K562 (cell line): ENCODE results near the gene DLK1. TPM values are rescaled to one million over a fixed set of nuclear protein-coding genes. Genes with fewer than 3 reads are reported as not detected.
A peak's percentile ranks its signal among the peaks of the same experiment; 100 is the strongest.

Experiments used
- ARID1B ChIP-seq: fragments of 450-650 bp; IDR thresholded peaks from 2 replicates; pipeline ENCODE4 v1.6.1; 2016; ENCODE audit warnings: antibody characterized with exemption, mild to moderate bottlenecking, inconsistent platforms
- BRCA1 ChIP-seq, 2 experiments: fragments of 450-650 bp in 1 of 2; sonication (generic) in 1 of 2; formaldehyde crosslinking in 1 of 2; IDR thresholded peaks; 2 replicates each; pipeline versions ENCODE4 v1.5.0 to v1.6.1; 2017 to 2020; ENCODE audit warnings: mild to moderate bottlenecking in 1 of 2, missing genetic modification reagents in 1 of 2
- ELF2 ChIP-seq: fragments of 250-450 bp; sonication (Bioruptor Pico); IDR thresholded peaks from 2 replicates; pipeline ENCODE4 v1.5.0; 2021; ENCODE audit warnings: mild to moderate bottlenecking
- MAFG ChIP-seq: fragments of 450-650 bp; conservative IDR thresholded peaks from 2 replicates; pipeline ENCODE4 v1.6.1; 2016; ENCODE audit warnings: missing genetic modification characterization, missing compliant biosample characterization
- NBN ChIP-seq: fragments of 450-650 bp; IDR thresholded peaks from 2 replicates; pipeline ENCODE4 v1.6.1; 2016; ENCODE audit warnings: low read depth, mild to moderate bottlenecking
- POLR2B ChIP-seq: fragments of 450-650 bp; IDR thresholded peaks from 2 replicates; pipeline ENCODE4 v1.6.1; 2018; ENCODE audit warnings: low read depth; ENCODE audit not compliant: partially characterized antibody
- RNF2 ChIP-seq: sonication (generic); IDR thresholded peaks from 2 replicates; pipeline ENCODE4 v1.6.1; 2016
- SAP30 ChIP-seq: fragments of 200-600 bp; sonication (generic); IDR thresholded peaks from 2 replicates; pipeline ENCODE4 v1.6.1; 2012; ENCODE audit warnings: borderline replicate concordance, low read depth, mild to moderate bottlenecking, moderate library complexity, low read length, control low read depth, inconsistent platforms; ENCODE audit not compliant: insufficient read depth, poor library complexity, severe bottlenecking
- ZNF75A ChIP-seq: fragments of 450-650 bp; formaldehyde crosslinking; IDR thresholded peaks from 2 replicates; pipeline ENCODE4 v1.4.0; 2020; ENCODE audit warnings: mild to moderate bottlenecking
- polyA plus RNA-seq, 8 experiments: library from polyadenylated mRNA; depleted of rRNA in 4 of 8; stranded (reverse) in 5 of 8; unstranded in 3 of 8; fragments of >200 nt; fragmentation: Nextera tagmentation in 2 of 8; fragmentation: Illumina TruSeq in 1 of 8; extraction: Ambion mirVana in 2 of 8; extraction: Trizol in 1 of 8; gene quantifications; 2 replicates each; pipeline versions ENCODE4 v1.2.1 to v1.2.3, GENCODE V29; 2011 to 2014; ENCODE audit warnings: inconsistent platforms in 1 of 8, missing spikeins in 1 of 8
- total RNA-seq, 7 experiments: library from RNA; depleted of rRNA in 6 of 7; stranded (reverse); fragments of >200 nt in 6 of 7; fragmentation: Illumina TruSeq in 2 of 7; extraction: Trizol in 2 of 7; gene quantifications; 2 replicates each; pipeline versions ENCODE4 v1.2.1 to v1.2.3, GENCODE V29; 2011 to 2021; ENCODE audit warnings: low replicate concordance in 1 of 7
- TF ChIP-seq, protein P1 (sequence below), 2 experiments: IDR thresholded peaks in 1 of 2; conservative IDR thresholded peaks in 1 of 2; 2 replicates each; pipeline ENCODE4 v1.6.1; 2016; ENCODE audit warnings: low read depth in 2 of 2, mild to moderate bottlenecking in 1 of 2, missing compliant biosample characterization in 1 of 2, missing genetic modification characterization in 1 of 2, moderate library complexity in 1 of 2
- TF ChIP-seq, protein P2 (sequence below): sonication (generic); IDR thresholded peaks from 2 replicates; pipeline ENCODE4 v1.6.1; 2016
- TF ChIP-seq, protein P3 (sequence below), 2 experiments: fragments of 450-650 bp in 1 of 2; sonication (generic) in 1 of 2; formaldehyde crosslinking in 1 of 2; IDR thresholded peaks; 2 replicates each; pipeline versions ENCODE4 v1.7.1 to v1.9.0; 2016 to 2022; ENCODE audit warnings: inconsistent platforms in 1 of 2, mild to moderate bottlenecking in 1 of 2, missing genetic modification reagents in 1 of 2

Gene DLK1
- total and polyA plus RNA-seq, 9 of the 15 experiments (the other 6 are each of a cell fraction or from before 2014, with no cell fraction given): 4.4 to 97.2 (median 15.3) TPM

- TF ChIP-seq, protein P1, sequence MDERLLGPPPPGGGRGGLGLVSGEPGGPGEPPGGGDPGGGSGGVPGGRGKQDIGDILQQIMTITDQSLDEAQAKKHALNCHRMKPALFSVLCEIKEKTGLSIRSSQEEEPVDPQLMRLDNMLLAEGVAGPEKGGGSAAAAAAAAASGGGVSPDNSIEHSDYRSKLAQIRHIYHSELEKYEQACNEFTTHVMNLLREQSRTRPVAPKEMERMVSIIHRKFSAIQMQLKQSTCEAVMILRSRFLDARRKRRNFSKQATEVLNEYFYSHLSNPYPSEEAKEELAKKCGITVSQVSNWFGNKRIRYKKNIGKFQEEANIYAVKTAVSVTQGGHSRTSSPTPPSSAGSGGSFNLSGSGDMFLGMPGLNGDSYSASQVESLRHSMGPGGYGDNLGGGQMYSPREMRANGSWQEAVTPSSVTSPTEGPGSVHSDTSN (CRISPR knock-in tag; IDR thresholded peaks at IDR 0.05; ENCODE audit: low read depth): no peak
- TF ChIP-seq, protein P1 (tag; conservative IDR thresholded peaks at IDR 0.05; ENCODE audit: low read depth): no peak
- TF ChIP-seq ZNF75A (no peak), BRCA1 (IDR thresholded peaks at IDR 0.05) (no peak), BRCA1 (CRISPR knock-in tag; IDR thresholded peaks at IDR 0.05) (no peak), ARID1B (peak; percentile 58; the same call in 1 of the 2 replicates), SAP30 (no peak), POLR2B (no peak), NBN (no peak), RNF2 (peak; percentile 42; the same call in 1 of the 2 replicates), MAFG (tag) (no peak), ELF2 (CRISPR knock-in tag) (0 out of 2 replicates have a peak, but pooled peaks have one; percentile 42)
- TF ChIP-seq, protein P2, sequence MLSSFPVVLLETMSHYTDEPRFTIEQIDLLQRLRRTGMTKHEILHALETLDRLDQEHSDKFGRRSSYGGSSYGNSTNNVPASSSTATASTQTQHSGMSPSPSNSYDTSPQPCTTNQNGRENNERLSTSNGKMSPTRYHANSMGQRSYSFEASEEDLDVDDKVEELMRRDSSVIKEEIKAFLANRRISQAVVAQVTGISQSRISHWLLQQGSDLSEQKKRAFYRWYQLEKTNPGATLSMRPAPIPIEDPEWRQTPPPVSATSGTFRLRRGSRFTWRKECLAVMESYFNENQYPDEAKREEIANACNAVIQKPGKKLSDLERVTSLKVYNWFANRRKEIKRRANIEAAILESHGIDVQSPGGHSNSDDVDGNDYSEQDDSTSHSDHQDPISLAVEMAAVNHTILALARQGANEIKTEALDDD: peak; percentile 45; the same call in 1 of the 2 replicates
- TF ChIP-seq, protein P3, sequence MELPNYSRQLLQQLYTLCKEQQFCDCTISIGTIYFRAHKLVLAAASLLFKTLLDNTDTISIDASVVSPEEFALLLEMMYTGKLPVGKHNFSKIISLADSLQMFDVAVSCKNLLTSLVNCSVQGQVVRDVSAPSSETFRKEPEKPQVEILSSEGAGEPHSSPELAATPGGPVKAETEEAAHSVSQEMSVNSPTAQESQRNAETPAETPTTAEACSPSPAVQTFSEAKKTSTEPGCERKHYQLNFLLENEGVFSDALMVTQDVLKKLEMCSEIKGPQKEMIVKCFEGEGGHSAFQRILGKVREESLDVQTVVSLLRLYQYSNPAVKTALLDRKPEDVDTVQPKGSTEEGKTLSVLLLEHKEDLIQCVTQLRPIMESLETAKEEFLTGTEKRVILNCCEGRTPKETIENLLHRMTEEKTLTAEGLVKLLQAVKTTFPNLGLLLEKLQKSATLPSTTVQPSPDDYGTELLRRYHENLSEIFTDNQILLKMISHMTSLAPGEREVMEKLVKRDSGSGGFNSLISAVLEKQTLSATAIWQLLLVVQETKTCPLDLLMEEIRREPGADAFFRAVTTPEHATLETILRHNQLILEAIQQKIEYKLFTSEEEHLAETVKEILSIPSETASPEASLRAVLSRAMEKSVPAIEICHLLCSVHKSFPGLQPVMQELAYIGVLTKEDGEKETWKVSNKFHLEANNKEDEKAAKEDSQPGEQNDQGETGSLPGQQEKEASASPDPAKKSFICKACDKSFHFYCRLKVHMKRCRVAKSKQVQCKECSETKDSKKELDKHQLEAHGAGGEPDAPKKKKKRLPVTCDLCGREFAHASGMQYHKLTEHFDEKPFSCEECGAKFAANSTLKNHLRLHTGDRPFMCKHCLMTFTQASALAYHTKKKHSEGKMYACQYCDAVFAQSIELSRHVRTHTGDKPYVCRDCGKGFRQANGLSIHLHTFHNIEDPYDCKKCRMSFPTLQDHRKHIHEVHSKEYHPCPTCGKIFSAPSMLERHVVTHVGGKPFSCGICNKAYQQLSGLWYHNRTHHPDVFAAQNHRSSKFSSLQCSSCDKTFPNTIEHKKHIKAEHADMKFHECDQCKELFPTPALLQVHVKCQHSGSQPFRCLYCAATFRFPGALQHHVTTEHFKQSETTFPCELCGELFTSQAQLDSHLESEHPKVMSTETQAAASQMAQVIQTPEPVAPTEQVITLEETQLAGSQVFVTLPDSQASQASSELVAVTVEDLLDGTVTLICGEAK (IDR thresholded peaks at IDR 0.05): no peak
- TF ChIP-seq, protein P3 (CRISPR knock-in tag; IDR thresholded peaks at IDR 0.05): no peak
These were observed 27.8 kb upstream of the DLK1 start (continued) for GRCh38 chr14:100698666-100699448.
